ENCODE results near the gene TAGLN. TPM values are rescaled to one million over a fixed set of nuclear protein-coding genes. Genes with fewer than 3 reads are reported as not detected.
"Not testable (repeated sequence)": the region's sequence is repeated elsewhere in the genome, so short reads cannot be mapped to it uniquely, and the experiment has no call there.

TAGLN gene
- total RNA-seq, 1 donor: 4,185 TPM

DNA sequence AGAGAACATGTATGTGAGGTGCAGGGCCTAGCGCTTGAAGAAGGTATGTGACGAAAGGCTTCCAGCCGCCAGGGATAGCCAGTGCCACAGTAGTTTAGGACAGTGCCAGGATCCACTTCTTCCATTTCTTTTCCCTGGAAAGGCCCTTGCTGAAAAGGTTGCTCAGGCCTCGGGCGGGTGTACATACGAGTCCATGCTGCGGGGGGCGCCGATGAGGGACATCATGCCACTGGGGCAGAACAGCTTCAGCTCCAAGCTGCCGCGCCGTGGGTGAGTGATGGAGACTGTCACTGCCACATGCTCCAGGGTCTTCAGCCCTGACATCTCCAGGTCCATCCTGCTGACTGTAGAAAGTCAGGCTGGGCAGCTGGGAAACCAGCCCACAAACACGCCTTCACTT lies 9.5 kb downstream of the TAGLN start:
- TF ChIP-seq, protein P1, sequence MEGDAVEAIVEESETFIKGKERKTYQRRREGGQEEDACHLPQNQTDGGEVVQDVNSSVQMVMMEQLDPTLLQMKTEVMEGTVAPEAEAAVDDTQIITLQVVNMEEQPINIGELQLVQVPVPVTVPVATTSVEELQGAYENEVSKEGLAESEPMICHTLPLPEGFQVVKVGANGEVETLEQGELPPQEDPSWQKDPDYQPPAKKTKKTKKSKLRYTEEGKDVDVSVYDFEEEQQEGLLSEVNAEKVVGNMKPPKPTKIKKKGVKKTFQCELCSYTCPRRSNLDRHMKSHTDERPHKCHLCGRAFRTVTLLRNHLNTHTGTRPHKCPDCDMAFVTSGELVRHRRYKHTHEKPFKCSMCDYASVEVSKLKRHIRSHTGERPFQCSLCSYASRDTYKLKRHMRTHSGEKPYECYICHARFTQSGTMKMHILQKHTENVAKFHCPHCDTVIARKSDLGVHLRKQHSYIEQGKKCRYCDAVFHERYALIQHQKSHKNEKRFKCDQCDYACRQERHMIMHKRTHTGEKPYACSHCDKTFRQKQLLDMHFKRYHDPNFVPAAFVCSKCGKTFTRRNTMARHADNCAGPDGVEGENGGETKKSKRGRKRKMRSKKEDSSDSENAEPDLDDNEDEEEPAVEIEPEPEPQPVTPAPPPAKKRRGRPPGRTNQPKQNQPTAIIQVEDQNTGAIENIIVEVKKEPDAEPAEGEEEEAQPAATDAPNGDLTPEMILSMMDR (IDR thresholded peaks at IDR 0.05; ENCODE audit: insufficient read depth, low read depth, low read length): peak; percentile 15
- not testable (repeated sequence) for DNase-seq (ENCODE audit: low read depth); H3K4me3 ChIP-seq (ENCODE audit: low read depth, low read length)

DNA sequence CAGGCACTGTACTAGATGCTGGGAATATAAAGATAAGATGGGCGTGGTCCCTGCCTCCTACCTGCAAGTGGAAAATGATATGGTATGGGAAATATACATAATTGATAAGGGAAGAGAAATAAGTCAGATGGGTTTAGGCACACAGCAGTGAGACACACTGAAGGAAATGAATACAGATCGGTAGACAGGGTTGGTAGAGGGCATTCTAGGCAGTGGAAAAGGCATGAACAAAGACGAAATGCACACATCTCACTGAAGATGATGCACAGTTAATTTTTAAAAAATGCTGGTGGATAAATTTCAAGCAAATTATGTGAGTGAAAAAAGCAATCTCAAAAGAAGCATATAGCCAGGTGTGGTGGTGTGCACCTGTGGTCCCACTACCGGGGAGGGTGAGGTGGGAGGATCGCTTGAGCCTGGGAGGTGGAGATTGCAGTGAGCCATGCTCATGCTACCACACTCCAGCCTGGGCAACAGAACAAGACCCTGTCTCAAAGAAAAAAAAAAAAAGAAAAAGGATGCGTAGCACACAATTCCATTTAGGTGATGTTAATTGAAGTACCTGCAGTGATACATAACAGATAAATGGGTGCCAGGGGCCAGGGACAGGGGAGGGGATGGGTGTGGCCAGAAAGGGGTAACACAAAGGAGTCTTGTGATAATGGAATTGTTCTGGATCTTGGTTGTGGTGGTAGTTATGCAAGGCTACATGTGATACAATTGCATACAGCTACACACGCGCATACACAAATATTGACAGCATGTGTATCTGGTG lies 10.4 kb downstream of the TAGLN start:
- not testable (repeated sequence) for H3K4me3 ChIP-seq (ENCODE audit: low read depth, low read length)
- DNase-seq (ENCODE audit: low read depth): peak; percentile 46

DNA sequence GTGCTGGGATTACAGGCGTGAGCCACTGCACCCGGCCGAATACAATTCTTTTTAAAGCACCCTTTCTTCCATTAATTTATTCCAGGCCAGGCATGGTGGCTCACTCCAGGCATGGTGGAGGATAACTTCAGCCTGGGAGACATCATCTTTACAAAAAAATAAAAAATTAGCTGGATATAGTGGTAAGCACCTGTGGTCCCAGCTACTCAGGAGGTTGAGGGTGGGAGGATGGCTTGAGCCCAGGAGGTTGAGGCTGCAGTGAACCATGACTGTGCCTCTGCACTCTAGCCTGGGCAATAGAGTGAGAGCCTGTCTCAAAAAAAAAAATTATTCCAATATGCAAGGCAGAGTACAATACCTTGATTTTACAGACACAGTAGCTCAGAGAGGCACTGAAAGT lies 11.4 kb downstream of the TAGLN start:
- DNase-seq (ENCODE audit: low read depth): no peak
- TF ChIP-seq, protein P1 (IDR thresholded peaks at IDR 0.05; ENCODE audit: insufficient read depth, low read depth, low read length): no peak
- H3K4me3 ChIP-seq (ENCODE audit: low read depth, low read length): no peak overlapping the region

DNA sequence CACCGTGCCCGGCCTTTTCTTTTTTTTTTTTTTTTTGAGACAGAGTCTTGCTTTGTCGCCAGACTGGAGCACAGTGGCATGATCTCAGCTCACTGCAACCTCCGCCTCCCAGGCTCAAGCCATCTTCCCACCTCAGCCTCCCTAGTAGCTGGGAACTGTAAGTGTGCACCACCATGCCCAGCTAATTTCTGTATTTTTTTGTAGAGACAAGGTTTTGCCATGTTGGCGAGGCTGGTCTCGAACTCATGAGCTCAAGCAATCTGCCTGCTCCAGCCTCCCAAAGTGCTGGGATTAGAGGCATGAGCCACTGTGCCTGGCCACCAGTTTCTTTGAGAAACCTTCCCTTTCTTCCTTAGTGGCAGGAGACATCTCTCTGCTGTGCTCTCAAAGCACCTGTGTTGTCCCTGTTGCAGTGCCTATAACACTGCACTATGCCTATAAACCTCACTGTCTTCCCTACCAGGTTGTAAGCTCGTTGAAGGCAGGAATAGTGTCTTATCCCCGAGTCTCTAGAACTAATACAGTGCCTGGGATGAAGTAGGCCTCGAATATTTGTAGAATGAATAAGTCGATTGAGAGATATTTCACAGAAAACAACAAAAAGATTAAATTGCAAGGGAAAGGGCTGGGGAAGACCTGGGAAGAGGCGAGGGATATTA lies 13.7 kb downstream of the TAGLN start:
- TF ChIP-seq, protein P1 (IDR thresholded peaks at IDR 0.05; ENCODE audit: insufficient read depth, low read depth, low read length): no peak
- no peak overlapping the region for H3K4me3 ChIP-seq (ENCODE audit: low read depth, low read length)
- DNase-seq (ENCODE audit: low read depth): no peak

DNA sequence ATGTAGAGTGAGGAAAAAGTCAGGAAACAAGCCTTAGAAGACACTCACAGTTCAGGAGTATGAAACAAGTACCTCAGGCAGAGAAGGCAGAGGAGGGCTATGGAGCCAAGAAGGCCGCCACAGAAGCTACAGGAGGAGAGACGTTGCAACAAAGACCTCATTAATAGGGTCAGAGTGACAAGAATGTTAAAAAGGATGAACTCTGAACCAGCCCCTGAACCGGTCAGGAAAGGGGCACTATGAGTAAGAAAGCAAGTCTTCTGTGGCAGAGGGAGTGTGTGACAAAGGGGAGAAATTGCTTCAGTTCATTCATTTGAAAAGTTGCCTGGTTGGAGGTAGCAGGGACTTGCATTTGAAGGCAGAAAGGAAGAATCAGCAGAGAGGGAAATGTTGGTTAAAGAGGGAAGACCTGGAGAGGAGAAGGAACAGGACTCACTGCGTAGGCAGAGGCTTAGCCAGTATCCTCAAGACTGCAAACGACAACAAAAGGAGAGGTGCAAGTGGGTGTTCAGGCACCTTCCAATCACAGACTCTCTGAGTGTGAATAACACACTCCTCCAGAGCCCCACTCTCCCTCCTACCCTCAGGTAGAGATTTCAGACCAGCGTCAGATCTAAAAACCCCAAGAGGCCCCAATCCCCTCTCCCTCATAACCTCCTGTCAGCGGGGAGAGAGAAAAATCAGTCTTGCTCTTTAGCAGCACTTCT lies 15.4 kb downstream of the TAGLN start:
- TF ChIP-seq, protein P1 (IDR thresholded peaks at IDR 0.05; ENCODE audit: insufficient read depth, low read depth, low read length): no peak
- H3K4me3 ChIP-seq (ENCODE audit: low read depth, low read length): no peak overlapping the region
- DNase-seq (ENCODE audit: low read depth): no peak

DNA sequence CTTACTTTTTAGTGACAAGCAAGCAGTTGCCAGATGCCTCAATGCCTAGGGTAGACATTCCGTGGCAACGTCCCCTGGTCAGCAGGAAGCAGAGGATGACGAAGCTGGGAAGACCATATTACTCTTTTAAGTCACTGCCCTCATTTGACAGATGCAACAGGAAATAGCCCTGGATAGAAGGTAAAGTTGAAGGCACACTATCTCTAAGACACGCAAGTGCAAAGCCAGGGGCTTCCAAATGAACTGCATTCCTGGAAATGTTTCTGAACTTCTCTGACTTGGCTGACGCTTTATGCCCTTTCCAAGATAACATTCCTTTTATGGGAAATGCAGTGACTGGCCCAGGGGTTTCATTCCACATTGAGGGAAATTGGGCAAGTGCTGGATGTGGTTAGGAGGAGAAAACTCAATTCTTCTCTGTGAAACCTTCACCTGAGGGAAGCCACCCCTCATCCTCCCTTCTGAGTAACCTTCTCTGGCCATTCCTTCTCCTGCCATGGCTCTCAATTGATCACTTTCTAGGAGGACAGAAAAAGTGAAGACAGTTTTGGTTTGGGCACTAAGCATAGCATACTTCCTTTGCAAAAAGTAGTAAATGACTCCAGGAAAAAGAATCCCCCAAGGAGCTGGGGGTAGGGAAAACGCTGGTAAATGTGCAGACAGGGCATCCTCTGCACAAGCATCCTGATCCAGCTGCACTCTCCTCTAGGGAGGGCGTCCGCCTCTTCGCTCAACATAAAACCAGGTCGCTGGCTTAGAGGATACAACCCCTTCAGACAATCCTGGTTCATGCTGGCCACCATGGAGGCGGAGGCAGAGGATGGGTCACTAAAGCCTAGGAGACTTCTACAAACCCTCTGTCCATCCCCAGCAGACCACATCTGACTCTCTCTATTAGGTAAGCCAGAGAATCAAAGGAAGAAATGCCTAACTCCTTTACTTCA lies 18.2 kb downstream of the TAGLN start:
- DNase-seq (ENCODE audit: low read depth): peak; percentile 93
- TF ChIP-seq, protein P1 (IDR thresholded peaks at IDR 0.05; ENCODE audit: insufficient read depth, low read depth, low read length): no peak
- no peak overlapping the region for H3K4me3 ChIP-seq (ENCODE audit: low read depth, low read length)
